ENCODE data around the gene FAM9A. TPM values are rescaled to one million over a fixed set of nuclear protein-coding genes. Genes with fewer than 3 reads are reported as not detected.
"Not testable (repeated sequence)": the region's sequence is repeated elsewhere in the genome, so short reads cannot be mapped to it uniquely, and the experiment has no call there.

FAM9A gene
- total RNA-seq, 2 experiments from 2014 or later: not detected

- H3K27ac Mint-ChIP-seq; DNase-seq; H3K27me3 Mint-ChIP-seq; H3K36me3 Mint-ChIP-seq (ENCODE audit: low read depth); H3K4me3 Mint-ChIP-seq; H3K4me1 Mint-ChIP-seq (ENCODE audit: low read depth); intact Hi-C loops (cut with micrococcal nuclease); POLR2A ChIA-PET; CTCF ChIA-PET; H3K9me3 Mint-ChIP-seq; ATAC-seq: not testable (repeated sequence)
Measured at GRCh38 chrX:8787119-8787518, 14.1 kb downstream of the FAM9A start.

GRCh38 chrX:8784162-8784561, 17.0 kb downstream of the FAM9A start:
- TF ChIP-seq, protein P1, sequence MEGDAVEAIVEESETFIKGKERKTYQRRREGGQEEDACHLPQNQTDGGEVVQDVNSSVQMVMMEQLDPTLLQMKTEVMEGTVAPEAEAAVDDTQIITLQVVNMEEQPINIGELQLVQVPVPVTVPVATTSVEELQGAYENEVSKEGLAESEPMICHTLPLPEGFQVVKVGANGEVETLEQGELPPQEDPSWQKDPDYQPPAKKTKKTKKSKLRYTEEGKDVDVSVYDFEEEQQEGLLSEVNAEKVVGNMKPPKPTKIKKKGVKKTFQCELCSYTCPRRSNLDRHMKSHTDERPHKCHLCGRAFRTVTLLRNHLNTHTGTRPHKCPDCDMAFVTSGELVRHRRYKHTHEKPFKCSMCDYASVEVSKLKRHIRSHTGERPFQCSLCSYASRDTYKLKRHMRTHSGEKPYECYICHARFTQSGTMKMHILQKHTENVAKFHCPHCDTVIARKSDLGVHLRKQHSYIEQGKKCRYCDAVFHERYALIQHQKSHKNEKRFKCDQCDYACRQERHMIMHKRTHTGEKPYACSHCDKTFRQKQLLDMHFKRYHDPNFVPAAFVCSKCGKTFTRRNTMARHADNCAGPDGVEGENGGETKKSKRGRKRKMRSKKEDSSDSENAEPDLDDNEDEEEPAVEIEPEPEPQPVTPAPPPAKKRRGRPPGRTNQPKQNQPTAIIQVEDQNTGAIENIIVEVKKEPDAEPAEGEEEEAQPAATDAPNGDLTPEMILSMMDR (IDR thresholded peaks at IDR 0.05): no peak
- ATAC-seq: no peak
- Mint-ChIP-seq H3K4me1 (ENCODE audit: low read depth) (peaks cover 2% of the 10 kb centered on the region), H3K36me3 (ENCODE audit: low read depth) (no peaks in the 10 kb centered on the region), H3K9me3 (no peaks in the 10 kb centered on the region), H3K4me3 (no peak overlapping the region), H3K27me3 (no peaks in the 10 kb centered on the region), H3K27ac (no peak overlapping the region)
- POLR2A ChIA-PET: no interaction called here
- DNase-seq: no peak
- CTCF ChIA-PET: no interaction called here
- intact Hi-C loops (cut with micrococcal nuclease): no loop called here

- TF ChIP-seq, protein P1 (IDR thresholded peaks at IDR 0.05): no peak
- no peaks in the 10 kb centered on the region for H3K9me3 Mint-ChIP-seq
- intact Hi-C loops (cut with micrococcal nuclease): loop anchor here (2.0 kb wide), 1 partner anchor 31 kb away; no protein-coding TSS in a partner anchor
- CTCF ChIA-PET: no interaction called here
- peaks cover 4% of the 10 kb centered on the region for H3K4me1 Mint-ChIP-seq (ENCODE audit: low read depth)
- POLR2A ChIA-PET: no interaction called here
- no peaks in the 10 kb centered on the region for H3K36me3 Mint-ChIP-seq (ENCODE audit: low read depth)
- no peak overlapping the region for H3K27ac Mint-ChIP-seq
- H3K4me3 Mint-ChIP-seq: no peak overlapping the region
- DNase-seq: no peak
- no peaks in the 10 kb centered on the region for H3K27me3 Mint-ChIP-seq
- ATAC-seq: no peak
Measured at GRCh38 chrX:8783714-8784098, 17.5 kb downstream of the FAM9A start.

GRCh38 chrX:8783097-8783713, 18.0 kb downstream of the FAM9A start:
- intact Hi-C loops (cut with micrococcal nuclease): loop anchor here (2.0 kb wide), 1 partner anchor 32 kb away; no protein-coding TSS in a partner anchor
- DNase-seq: peak; percentile 59
- CTCF ChIA-PET: no interaction called here
- Mint-ChIP-seq H3K27ac (no peak overlapping the region), H3K9me3 (no peaks in the 10 kb centered on the region), H3K4me1 (ENCODE audit: low read depth) (peaks cover 4% of the 10 kb centered on the region), H3K36me3 (ENCODE audit: low read depth) (no peaks in the 10 kb centered on the region), H3K27me3 (no peaks in the 10 kb centered on the region), H3K4me3 (no peak overlapping the region)
- TF ChIP-seq, protein P1 (IDR thresholded peaks at IDR 0.05): peak; percentile 51
- peak; percentile 79 for ATAC-seq
- POLR2A ChIA-PET: interaction anchor here (0.6 kb wide), 1 partner anchor 1062 kb away, joined by 3 read pairs; no protein-coding TSS in a partner anchor

DNA sequence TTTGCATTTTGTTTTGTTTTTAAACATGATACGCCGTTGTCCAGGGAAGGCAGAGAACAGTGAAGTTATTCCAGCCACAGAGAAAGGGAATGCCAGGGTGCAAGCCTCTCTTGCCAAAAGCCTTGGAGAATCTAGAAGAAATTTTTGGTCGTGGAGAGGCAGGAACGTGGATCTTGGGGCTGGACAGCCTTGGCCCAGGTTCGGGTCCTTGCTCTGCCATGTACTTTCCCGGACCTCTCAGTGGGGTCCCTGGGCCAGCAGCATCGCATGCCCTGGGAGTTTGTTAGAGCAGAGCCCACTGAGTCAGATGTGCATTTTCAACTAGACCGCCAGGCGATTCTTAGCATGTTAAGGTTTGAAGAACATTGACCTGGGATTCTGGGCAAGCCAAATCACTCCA, 18.6 kb downstream of the FAM9A start:
- Mint-ChIP-seq H3K27ac (no peak overlapping the region), H3K9me3 (no peaks in the 10 kb centered on the region)

DNA sequence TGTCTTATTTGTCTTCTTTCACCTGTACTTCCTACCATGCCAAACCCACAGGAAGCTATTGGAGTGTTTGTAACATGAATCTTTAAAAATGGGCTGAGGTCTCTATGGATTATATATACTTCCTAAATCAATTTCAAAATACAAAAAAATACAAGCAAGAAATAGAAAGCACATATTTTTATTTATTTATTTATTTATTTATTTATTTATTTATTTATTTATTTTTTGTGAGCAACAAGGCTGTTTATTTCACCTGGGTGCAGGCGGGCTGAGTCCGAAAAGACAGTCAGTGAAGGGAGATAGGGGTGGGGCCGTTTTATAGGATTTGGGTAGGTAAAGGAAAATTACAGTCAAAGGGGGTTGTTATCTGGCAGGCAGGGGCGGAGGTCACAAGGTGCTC, 19.3 kb downstream of the FAM9A start:
- H3K4me3 Mint-ChIP-seq; ATAC-seq; H3K36me3 Mint-ChIP-seq (ENCODE audit: low read depth); H3K4me1 Mint-ChIP-seq (ENCODE audit: low read depth); POLR2A ChIA-PET; H3K27me3 Mint-ChIP-seq; H3K9me3 Mint-ChIP-seq; H3K27ac Mint-ChIP-seq; CTCF ChIA-PET; DNase-seq: not testable (repeated sequence)
- intact Hi-C loops (cut with micrococcal nuclease): loop anchor here (2.0 kb wide), 1 partner anchor 33 kb away; no protein-coding TSS in a partner anchor

More for the DNA sequence above, 18.6 kb downstream of the FAM9A start:
- ChIA-PET POLR2A (no interaction called here), CTCF (no interaction called here)
- TF ChIP-seq, protein P1 (IDR thresholded peaks at IDR 0.05): no peak
- ATAC-seq (no peak), DNase-seq (no peak)
- H3K36me3 Mint-ChIP-seq (ENCODE audit: low read depth): no peaks in the 10 kb centered on the region
- no peaks in the 10 kb centered on the region for H3K27me3 Mint-ChIP-seq
- H3K4me3 Mint-ChIP-seq: no peak overlapping the region
- H3K4me1 Mint-ChIP-seq (ENCODE audit: low read depth): peaks cover 4% of the 10 kb centered on the region
- intact Hi-C loops (cut with micrococcal nuclease): loop anchor here (2.0 kb wide), 1 partner anchor 32 kb away; no protein-coding TSS in a partner anchor
